Left renal cortex interstitium (tissue), 4 donors: Measurements from ENCODE around the gene BDKRB2. TPM values are rescaled to one million over a fixed set of nuclear protein-coding genes. Genes with fewer than 3 reads are reported as not detected.
"Not testable (repeated sequence)": the region's sequence is repeated elsewhere in the genome, so short reads cannot be mapped to it uniquely, and the experiment has no call there.

Source experiments
- DNase-seq, 4 donors: peaks; one replicate each; pipeline ENCODE4 v3.0.0-alpha.2; 2013; ENCODE audit warnings: low read depth in 4 of 4, low spot score in 2 of 4, missing footprints in 1 of 4
- polyA plus RNA-seq, 4 donors: library from polyadenylated mRNA; unstranded; fragments of 120-200 nt; gene quantifications; one replicate each; pipeline ENCODE4 v1.2.1, GENCODE V29; 2013; ENCODE audit not compliant: insufficient read length in 4 of 4

The BDKRB2 gene
- polyA plus RNA-seq, 4 donors = 2.8 to 5.4 (median 3.2) TPM

DNA sequence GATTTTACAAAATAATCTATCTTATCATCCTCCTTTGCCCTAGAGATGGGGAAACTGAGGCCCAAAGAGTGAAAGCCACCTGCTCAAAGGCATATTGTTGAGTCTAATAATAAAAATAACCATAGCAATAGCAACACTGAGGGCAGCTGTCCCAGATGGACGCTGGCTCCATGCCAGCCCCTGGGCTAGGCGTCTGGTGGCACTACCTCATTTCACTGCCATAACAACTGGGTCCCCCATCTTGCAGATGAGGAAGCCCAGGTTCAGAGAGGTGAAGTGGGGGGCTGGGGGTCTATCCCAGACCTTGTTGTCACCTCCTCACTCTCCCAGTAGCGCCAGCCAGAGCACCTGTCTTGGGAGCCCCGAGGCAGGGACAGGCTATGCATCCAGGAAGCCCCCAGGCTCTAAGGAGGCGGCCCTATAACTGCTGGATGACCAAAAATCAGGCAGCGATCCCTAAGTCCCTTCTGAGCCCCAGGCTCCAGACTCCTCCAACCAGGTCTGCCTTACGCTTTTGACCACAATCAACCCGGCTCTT is 12.8 kb downstream of the BDKRB2 start:
- DNase-seq = no peak

DNA sequence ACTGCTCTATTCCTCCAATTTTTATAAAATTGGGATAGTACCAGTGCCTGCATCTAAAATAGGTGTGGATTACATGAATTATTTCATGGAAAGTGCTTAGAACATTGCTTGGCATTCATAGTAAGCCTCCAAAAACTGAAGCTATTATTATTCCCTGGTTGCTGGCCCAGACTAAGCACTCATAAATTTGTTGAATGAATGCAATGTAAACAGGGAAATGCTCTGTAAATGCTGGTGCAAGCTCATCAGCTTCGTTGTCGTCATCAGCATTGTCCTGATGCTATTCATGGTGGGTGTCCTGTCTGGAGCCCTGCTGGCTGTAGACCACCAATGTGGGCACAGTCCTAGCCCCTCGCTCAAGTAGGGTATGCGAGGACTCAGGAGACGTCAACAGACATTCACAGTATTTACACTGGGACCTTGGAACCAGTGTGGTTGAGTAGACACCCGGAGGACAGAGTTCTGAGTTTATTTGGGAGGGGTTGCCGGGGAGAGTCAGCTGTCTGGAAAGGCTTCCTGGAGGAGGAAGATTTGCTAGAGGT is 16.5 kb downstream of the BDKRB2 start:
- no peak for DNase-seq

DNA sequence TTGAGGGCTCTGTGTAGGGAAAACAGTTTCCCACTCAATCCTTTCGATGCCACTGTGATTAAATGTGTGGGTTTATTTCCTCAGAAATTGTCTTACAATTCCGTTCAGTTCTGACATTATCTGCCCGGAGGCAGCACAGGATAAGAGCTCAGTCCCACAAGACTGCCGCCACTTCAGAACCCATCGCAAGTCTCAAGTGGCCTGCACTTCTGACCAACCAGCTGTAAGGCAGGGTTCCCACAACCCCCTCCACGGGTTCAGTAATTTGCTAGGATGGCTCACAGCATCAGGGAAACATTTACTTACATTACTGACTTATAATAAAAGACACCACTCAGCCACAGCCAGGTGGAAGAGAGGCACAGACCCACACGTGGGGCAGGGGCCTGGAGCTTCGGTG is 17.2 kb downstream of the BDKRB2 start:
- DNase-seq = no peak

DNA sequence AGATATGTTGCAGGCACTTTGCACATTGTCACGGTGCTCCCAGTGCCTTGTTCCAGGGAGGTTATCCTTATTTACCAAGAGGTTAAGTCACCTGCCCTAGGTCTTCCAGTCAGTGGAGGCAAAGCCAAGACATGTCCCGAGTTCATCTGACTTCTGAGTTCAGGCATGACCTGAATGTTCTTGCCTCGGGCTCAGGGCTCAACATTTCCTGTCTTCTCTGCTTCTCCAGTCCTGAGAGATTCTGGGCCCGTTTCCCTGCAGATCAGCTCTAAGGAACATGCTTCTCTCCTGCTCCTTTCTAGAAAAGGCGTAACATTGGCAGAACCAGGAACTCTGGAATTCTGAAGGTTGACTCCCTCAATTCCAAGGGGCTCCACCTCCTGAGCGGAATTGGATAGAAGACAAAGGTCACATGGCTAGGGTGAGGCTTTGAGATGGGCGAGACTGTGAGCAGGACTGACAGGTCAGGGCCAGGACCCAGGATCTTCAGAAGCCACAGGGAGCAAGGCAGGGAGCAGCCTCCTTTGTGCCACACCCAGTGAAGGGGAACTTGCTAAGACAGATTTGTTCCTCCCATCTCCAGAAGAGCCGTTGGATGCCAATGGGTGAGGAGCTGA is 19.9 kb downstream of the BDKRB2 start:
- no peak for DNase-seq

DNA sequence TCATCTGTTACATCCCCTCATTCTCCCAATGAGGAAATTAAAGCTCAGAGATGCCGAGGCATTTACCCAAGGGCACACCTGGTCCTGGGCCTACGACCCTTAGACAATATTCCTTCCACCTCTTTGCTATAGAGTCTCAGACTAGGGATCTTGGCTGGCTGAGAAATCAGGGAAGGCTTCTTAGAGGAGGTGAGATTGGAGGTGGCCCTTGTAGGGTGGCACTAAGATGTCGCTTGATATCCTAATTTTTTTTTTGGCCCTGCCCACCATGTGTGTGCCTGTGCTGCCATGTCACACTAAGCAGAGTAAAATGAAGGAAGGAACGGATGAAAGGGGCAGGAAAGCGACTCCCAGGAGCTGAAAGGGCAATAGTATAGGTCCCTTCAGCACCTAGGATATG is 20.6 kb downstream of the BDKRB2 start:
- DNase-seq = no peak

DNA sequence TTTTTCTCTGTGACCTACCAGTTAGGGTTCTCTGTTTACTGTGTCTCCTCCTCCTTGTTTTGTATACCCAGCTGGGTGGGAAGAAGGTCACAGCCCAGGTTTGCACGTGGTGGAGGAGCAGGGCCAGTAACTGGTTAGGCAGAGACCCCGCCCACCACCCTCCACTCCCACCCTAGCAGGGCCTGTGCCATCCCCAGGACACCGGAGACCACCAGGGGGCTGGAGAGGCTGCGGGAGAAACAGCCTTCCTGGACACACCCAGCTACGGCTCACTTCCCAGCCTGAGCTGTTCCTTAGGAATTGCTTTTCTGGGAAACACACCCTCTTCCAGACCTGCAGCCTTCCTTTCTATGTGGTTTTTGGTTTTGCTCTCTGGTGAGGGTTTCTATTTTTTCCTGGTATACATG is 21.1 kb downstream of the BDKRB2 start:
- DNase-seq = no peak

DNA sequence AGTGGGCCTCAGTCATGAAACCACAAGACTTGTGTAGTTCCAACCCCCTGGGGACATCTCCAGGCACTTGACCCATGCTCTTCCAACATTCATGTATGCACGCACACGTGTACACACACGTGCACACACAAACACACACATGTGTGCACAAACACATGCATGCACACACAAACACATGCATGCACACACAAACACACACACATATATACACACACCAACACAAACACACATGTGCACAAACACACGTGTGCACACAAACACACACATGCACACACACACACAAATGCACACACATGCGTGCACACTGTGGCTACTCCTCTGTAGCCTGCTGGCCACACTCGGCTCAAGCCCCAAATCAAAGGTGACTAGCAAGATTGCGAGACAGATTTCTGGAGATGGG is 22.8 kb downstream of the BDKRB2 start:
- no peak for DNase-seq

DNA sequence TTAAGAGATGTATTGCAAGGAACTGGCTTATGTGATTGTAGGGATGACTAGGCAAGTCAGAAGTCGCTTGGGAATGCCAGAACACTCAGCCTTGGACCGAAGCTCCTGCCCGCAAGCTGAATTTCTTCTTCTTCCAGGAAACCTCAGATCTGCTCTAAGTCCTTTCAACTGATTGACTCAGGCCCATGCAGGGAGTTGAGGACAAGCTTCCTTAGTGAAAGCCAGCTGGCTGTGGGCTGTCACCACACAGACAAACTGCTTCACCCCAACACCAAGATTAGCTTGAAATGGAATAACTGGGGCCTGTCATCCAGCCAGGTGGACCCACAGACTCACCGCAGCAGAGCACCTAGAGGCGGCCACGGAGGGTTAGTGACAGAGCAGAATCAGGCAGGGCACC is 24.7 kb downstream of the BDKRB2 start:
- no peak for DNase-seq

DNA sequence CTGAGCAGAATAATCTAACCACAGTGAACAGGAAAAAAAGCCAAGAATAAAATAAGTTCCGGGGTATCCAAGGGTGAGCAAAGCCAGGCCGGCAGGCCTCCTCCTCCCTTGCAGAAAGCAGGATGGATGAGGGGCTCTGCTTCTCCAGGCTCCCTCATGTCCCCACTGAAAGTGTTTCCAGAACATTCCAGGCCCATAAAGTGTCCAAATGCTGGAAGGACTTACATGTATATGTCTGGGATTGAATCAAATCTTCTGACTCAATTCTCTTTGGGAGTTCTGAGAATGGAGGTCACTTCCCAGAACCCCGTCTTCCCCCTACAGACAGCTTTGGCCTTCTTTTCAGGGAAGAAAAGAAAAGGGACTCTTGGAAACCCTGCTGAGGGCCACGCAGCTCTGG is 26.4 kb downstream of the BDKRB2 start:
- no peak for DNase-seq

DNA sequence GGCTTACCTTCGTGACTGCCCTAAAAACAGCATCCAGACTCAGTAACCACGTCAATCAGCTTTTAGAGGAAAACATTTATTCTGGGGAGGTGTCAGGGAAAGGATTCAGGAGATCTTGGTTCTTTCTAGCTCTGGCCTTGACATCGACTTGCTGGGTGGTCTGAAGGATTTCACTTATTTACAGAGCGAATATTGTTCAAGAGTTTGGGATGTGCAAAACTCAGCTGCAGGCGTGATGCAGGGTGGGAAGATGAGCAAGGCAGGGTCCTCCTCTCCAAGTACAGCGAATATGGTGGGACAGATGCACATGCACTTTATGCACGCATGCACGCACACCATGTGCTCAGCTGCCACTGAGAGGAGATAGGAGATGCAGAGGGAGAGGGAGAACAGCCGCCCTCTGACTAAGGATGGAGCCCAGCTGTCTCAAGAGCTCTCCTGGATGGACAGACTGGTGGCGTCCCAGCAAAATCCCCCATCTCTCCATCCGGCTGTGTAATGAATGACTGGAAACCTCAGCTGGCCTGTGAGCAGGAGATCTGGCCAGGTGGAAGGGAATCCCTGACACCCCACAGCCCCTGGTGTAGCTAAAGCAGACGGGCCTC is 27.0 kb downstream of the BDKRB2 start:
- DNase-seq = no peak

DNA sequence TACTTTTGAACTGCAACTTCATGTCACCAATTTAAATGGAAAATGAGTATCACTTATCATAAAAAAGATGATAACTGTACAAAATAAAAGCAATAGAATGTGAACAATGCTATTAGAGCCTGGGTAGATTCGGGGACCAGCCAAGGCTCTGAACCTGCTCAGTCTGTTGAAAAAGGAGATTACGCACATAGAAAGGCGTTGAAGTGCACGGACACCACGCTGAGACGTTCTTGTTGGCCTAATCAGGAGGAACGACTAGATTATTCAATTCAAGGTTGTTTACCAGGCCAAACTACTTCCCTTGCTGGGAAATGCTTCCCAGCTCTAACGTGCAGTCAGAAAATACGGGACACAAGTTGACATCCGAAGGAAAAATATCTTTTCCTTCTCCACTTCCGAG is 27.9 kb downstream of the BDKRB2 start:
- DNase-seq = no peak

DNA sequence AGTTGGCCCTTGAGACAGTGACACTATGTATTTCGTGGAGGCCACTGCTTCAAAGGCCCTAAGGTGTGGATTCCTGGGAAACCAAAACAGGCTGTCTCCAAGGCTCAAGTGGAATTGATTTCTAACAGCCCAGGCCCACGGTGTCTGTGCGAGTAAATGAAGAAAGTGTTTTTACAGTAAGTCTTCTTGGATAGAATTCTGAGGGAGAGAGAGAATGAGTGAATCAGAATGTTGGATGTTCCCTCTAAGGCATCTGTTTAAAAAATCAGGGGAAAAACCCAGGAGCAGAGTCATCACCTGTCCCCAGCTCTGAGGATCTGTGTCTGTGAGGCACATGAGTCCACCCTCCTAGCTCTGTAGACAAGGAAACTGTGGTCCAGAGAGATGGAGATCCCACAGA is 29.0 kb downstream of the BDKRB2 start:
- DNase-seq = no peak

DNA sequence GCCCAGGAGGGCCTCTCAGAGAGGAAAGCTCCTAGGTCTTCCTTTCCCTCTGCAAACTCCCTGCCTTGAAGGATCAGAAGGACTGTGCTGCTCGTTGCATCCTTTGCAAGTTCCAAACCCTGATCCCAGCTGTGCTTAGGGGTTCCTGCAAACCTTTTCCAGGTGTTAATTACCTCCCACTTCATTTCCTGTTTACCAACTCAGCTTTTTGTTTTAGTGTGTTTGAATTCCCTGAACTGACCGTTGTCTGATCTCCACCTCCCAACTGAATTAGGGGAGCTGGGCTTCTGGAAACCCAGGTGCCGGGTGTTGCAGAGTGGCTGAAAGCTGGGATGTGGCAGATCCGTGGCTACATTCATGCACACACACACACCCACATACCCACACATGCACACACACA is 30.8 kb downstream of the BDKRB2 start:
- DNase-seq = no peak

DNA sequence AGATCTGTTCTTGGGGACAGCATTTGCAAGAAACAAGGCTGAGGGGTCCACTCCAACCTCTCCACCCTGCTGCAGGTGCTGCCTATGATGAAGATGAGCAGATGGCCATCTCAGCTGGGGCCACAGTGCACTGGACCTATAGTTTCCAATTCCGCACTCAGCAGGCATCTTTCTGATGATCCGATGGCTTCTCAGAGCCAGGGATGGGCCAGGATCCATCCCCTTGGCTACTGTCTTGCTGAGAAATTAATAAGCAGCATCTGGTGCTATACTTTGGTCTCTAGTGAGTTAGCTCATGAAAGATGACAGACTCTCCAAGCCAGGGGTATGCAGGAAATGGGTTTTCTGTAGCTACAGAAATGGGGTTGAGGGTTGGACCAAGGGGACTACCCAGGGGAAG is 33.0 kb downstream of the BDKRB2 start:
- DNase-seq = no peak

DNA sequence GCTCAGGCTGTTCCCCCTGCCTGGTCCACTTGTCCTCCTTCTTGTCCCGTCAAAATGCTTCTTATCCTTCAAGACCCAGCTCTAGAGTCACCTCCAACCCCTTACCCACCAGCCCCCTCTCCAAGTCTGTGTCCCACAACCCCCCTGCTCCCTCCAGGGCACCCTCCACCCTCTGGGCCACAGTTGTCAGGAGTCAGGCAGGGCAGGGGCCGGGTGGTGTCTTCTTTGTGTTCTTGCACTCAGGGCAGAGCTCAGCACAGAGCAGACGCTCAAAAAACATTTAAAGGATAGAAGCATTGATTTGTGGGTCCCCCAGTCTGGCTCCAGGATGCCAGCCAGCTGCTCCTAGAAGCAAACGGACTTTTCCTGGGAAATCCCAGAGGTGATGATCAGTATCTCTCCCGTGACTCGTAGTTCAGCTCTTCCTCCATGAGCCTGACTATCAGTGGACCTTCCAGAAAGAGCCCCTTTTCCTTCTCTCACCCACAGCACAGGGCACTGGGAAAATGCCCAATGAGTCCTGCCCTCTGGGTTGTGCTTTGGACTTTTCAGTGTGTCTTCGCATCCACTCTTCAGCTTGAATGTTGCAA is 34.1 kb downstream of the BDKRB2 start:
- DNase-seq = no peak

DNA sequence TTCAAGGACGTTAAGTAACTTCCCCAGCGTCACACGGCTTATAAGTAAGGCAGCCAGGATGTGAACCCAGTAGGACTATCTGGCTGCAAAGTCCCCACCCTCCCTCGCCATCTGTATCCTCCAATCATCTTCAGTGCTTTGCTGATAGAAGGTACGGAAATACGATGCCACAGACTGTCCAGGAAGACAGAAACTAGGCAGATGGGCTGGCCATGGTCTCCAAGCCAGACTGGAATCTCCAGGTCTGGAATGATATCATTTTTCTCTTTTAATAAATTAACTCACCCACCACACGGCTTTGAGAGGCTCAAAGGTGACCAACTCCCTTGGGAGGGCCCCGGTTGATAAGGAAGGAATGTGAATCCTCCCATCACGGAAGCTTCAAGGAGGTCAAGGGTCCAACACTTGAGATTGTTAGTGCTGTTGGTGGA is 35.1 kb downstream of the BDKRB2 start:
- DNase-seq = no peak

DNA sequence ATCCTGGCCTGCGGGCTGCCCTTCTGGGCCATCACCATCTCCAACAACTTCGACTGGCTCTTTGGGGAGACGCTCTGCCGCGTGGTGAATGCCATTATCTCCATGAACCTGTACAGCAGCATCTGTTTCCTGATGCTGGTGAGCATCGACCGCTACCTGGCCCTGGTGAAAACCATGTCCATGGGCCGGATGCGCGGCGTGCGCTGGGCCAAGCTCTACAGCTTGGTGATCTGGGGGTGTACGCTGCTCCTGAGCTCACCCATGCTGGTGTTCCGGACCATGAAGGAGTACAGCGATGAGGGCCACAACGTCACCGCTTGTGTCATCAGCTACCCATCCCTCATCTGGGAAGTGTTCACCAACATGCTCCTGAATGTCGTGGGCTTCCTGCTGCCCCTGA is 36.0 kb downstream of the BDKRB2 start:
- DNase-seq = no peak

DNA sequence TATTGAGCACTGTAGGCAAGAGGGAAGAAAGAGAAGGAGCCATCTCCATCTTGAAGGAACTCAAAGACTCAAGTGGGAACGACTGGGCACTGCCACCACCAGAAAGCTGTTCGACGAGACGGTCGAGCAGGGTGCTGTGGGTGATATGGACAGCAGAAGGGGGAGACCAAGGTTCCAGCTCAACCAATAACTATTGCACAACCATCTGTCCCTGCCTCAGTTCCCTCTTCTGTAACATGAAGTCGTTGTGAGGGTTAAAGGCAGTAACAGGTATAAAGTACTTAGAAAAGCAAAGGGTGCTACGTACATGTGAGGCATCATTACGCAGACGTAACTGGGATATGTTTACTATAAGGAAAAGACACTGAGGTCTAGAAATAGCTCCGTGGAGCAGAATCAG is 37.5 kb downstream of the BDKRB2 start:
- DNase-seq = no peak

DNA sequence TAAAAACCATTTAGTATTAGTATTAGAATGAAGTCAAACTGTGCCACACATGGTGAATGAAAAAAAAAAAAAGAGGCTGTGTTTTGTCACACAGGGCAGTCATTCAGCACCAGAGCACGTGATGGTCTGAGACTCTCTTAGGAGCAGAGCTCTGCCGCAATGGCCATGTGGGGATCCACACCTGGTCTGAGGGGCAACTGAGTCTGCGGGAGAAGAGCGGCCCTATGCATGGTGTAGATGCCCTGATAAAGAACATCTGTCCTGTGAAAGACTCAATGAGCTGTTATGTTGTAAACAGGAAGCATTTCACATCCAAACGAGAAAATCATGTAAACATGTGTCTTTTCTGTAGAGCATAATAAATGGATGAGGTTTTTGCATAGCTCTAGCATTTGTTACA is 39.1 kb downstream of the BDKRB2 start:
- DNase-seq = no peak

DNA sequence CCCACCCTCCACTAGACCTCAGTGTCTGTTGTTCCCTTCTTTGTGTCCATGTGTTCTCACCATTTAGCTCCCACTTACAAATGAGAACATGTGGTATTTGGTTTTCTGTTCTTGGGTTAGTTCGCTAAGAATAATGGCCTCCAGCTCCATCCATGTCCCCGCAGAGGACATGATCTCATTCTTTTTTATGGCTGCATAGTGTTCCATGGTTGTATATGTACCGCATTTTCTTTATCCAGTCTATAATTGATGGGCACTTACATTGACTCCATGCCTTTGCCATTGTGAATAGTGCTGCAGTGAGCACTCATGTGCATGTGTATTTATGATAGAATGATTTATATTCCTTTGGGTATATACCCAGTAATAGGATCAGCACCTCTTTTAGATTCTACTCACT is 40.4 kb downstream of the BDKRB2 start:
- DNase-seq = not testable (repeated sequence)

DNA sequence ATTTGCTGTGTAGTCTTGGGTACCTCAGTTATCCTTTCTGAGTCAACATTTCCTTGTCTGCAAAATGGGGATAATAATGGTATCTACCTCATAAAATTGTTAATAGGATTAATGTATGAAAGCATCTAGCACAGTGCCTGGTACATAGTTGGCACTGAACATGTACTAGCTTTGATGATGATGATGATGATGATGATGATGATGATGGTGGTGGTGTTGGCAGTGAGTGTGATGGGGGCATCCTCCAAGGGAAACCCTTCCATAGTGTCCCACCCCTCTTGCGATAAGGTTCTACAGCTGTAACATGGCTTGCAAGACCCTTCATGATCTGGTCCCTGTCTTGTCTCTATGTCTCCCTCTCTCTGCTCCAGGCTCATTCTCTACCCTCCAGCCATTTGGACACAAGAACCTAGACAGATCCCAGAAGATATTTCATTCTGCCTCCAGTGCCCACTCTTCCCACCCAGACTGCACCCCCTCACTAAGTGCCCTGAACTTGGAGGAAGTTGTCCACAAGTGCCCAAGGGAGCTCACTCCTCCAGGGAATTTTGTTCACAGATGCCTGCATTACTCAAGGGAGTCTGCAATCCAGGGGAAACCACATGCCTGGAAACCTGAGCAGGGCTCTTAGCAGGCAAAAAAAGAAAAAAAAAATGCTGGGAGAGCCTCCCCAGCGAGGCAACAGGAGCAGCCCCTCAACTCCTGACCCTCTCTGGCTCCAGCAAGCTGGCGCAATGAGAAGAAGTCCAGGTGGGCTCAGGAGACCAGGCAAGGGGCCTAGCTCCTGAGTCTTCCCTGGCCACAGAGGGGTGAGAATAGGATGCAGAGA is 41.3 kb downstream of the BDKRB2 start:
- no peak for DNase-seq
